Measurements from ENCODE around the gene IL1RL2. TPM values are rescaled to one million over a fixed set of nuclear protein-coding genes. Genes with fewer than 3 reads are reported as not detected.

Gene IL1RL2
- polyA plus RNA-seq, 12 donors, result 0.07 to 2.2 (median 0.32) TPM; not detected in 2

DNA sequence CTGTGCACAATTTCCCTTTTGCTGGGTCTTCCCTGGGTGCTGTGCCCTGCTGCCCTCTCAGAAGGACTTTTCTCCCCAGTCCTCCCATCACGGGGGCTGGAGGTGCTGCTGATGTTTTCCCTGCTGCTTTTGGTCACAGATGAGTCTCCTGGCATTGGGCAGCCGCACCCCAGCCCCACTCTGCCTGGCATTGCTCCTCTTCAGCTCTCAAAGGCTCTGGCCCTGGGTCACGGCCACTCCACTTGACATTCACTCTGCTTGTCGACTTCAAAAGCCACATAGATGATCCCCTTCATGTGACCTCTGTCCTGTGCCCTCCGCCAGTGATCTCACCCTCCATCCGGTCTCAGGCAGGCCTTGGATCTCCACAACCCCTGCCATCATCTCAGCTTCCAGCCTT lies 81.0 kb downstream of the IL1RL2 start:
- DNase-seq, result no peak

DNA sequence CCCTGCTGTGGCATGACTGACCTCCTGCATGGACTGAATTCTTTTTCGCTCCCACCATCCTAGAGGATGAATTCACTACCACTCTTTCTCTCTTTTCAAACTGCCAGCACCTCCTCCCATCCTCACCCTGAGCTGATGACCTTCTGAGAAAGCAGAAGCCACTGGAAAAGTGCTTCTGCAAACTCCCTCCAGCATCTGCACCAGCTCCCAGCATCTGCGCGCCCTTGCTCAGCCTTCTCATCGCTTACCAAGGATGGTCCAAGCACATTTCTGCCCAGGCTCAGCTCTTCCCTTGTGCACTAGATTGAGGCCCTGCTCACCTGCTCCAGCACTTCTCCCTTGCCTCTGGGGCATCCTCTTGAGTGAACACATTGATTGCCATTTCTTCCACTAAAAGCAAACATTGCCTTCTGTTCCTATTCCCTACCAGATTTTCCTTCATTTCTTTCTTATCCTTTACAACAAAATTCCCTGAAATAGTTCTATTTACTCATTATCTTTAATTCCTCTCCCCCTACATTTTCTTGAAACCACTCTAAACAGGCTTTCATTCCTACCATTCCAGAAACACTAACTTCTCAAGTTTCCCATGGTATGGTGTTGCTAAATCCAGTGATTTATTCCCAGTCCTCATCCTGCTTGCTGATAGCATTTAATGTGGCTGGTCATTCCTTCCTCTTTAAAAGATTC lies 81.8 kb downstream of the IL1RL2 start:
- no peak for DNase-seq

DNA sequence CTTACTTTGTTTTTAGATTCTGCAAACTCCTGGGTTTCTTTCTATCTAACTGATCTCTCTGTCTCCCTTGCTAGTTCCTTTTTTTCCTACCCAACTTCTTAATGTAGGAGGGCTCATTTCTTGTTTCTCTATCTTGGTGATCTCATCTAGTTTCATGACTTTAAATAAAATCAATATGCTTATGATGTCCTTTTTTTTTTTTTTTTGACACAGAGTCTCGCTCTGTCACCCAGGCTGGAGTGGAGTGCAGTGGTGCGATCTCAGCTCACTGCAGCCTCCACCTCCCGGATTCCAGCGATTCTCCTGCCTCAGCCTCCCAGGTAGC lies 82.3 kb downstream of the IL1RL2 start:
- no peak for DNase-seq

DNA sequence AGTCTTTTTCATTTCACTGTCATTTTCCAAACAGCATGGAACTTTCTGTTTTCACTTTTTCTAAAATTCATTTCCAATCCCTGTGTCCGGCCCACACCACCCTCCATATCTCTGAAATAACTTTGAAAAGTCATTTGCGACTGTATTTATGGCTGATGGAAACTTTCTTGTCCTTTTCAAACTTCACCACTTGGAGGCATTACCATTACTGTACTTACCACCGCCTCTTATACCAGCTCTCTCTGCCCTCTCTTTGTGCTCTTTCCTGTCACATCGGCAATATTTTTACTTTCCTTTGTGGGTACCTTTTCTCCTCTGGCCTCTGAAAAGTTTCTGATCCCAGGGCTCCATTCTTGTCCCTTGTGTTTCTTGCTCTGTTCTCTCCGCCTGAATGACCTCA lies 85.0 kb downstream of the IL1RL2 start:
- no peak for DNase-seq

DNA sequence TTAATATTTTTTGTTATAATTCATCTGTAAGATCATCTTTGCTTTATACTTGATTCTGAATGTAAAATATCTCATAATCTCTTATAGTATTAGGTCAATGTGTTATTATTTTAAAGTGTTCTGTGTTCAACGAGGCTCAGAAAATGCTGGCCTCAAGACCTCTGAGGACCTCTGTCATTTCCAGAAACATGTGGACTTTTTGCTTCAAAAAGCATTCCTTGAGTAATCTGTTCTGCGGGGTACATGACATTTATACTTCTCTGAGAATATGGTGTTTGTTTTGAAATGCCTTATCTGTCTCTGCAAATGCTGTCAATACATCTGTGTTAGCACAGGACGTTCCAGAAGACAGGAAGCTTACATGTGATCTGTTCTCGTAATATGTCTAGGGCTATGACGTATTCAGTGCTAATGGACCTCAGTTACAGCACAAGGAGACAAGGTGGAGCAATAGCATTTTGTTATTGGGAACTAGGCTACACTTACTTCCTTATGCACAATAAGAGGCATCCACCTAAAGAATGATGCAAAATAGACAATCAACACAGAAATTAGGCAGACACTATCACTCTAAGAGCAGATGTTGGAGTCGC lies 86.9 kb downstream of the IL1RL2 start:
- no peak for DNase-seq

DNA sequence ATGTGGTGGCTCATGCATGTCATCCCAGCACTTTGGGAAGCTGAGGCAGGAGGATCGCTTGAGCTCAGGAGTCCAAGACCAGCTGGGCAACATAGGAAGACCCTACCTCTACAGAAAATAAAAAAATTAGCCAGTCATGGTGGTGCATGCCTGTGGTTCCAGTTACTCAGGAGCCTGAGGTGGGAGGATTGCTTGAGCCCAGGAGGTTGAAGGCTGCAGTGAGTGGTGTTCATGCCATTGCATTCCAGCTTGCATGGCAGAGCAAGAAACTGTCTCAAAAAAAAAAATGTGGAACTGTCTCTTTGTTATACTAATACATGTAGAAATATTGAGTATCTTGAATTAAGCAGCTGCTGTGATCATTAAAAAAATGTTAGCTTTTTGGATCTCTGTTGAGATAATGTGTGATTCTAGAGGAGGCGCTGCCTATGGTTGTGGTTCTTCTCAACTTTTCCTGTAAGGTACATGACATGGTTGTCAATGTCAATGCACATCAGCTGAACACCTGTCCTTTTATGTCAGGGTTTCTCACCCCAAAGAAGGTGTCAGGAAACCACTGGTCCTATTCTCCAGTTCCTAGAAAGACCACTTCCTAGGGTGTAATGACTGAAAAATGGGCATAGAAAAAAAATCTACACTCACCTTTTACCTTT lies 89.9 kb downstream of the IL1RL2 start:
- no peak for DNase-seq

DNA sequence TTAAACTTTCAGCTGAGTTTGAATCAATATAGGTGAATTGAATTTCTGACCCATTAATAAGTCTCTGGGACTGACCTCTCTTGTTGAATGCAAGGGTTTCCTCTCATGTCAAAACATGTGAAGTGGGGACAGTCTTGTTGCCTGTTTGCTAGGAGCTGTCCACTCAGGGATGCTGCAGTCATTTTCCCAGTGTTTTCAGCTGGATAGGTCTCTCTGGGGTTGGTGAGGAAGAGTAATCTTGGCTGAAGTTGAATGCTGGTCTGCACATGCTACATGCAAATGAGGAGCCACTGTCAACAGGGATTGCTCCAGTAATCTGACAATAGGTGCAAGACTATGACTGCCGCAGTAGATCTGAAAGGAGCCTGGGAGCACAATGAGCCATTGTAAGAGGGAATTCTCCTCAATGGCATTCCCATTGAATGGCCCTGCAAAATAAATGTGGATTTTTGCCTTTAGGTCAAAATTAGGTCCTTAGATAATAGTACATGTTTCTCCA lies 90.4 kb downstream of the IL1RL2 start:
- DNase-seq, result no peak

DNA sequence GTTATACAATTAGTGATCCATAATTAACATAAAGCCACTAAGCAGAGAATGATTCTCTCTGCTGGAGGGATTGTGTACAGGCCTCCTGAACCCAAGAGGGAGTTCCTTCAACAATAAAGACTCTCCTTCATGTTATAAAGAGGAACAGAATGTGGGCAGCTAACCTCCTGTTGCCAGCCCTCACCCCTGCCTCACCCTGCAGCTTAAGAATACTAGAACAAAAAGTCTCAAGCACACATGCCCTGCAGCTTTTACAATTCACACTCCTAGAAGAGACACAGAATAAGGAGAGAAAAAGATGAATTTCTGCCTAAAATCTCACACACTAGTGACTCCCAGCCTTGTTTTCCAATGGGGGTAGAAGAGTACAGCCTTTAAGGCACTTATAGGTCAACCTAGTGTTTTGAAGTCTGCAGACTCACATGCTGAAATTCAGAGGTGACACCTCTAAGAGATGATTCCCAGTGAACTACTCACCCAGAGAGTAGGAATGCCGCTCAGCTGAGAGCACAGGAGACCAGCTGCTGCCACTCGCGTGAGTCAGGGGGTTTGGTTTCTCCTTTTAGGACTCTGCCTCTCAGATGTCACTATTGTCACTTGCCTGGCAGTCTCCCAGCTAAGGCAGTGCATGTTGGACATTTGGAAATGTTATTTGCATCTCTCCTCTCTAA lies 92.0 kb downstream of the IL1RL2 start:
- DNase-seq, result no peak

DNA sequence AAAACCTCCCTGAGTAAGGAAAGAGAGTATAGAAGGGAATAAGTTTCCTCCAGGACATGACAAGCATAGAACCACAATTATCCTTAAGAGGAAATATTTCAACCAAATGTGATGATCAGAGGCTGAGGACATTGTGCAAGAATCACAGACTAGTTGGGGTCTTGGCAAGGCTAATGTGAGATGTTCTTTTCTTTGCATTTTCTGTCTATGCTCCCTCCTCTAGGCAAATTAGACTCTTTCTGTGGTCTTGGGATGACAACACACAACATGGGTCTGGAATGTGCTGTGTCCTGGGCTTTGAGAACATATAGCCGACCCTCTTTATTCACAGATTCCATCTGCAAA lies 92.5 kb downstream of the IL1RL2 start:
- no peak for DNase-seq

DNA sequence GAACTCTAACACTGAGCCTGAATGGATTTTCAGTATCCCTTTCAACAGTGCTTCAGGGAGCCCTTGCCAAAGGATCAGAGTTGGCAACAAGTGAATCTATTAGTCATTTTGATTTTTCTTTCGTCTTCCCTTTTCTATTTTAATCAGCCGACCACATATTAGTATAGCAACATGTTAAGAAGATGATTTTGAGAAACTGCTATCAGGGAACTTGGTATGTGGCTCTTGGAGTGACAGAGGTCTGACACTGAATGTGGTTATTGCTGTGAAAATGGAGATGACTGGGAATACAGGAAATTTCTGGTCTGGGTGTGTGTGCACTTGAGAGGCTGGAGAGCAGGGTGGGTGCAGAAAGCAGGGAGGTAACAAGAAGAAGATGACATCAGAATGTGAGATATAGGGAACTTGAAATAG lies 95.9 kb downstream of the IL1RL2 start:
- no peak for DNase-seq

DNA sequence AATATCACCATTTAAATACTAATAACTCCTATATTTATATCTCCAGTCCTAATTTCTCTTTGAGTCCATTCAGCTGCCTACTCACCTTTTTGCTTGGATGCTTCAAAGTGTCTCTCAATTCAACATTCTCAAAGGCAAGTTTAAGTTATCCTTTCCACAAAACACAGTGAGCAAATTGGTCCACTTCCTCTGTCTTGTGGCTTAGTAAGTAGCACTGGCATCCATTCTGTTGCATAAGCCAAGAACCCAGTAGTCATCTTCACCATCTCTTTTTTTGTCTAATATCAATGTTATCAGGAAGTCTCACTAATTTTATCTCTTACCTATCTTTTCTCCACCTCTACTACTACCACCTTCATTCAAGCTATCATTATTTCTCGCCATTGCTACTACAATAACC lies 97.2 kb downstream of the IL1RL2 start:
- no peak for DNase-seq

DNA sequence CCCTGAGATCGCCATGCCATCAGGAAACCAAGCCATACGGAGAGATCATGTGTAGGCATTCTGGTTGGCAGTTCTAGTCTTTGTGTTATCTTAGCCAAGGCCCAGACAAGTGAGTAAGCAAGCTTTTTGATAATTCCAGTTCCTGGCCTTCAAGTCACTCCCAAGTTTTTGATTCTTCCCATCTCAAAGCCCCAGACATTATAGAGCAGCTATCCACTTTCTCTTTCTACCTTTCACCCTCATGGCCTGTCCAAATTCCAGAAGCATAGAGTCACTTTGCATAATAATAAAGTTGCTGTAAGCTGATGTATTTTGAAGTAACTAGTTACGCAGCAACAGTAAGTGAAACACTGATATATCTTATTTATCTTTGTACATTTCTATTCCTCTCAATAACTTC lies 97.8 kb downstream of the IL1RL2 start:
- DNase-seq, result no peak

DNA sequence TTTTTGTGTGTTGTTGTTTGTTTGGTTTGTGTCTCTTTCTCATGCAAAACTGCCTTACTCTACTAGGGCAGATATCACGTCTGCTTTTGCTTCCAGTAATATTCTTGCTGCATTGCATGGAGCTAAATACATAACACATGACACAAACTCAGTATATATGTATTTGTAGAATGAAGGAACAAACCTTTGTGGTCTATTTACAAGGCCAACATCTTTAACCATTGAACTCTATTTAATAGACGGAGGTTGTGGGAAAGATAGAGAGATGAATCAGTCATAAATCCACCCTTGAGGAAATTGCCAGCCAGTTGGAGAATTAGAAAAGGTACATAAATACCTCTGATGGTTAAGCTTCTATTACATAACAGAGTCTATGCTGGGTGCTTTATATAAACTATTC lies 98.5 kb downstream of the IL1RL2 start:
- DNase-seq, result no peak

DNA sequence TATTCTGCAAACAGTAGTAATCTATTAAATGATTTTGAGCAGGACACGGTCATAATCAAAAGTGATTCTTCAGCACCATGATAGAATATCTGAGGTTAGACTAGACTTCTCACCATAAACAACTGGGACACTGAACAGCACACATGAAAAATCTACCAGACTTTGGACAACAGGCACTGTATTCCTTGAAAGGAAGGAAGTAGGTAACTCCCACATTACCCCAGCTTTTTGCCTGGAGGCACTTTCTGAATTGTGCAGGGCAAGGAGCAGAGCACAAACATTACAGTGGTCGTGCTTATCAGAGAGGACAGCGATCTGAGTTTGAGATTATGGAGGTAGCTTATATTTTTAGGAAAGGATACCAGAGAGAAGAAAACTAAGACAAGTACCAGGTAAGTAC lies 99.2 kb downstream of the IL1RL2 start:
- no peak for DNase-seq

DNA sequence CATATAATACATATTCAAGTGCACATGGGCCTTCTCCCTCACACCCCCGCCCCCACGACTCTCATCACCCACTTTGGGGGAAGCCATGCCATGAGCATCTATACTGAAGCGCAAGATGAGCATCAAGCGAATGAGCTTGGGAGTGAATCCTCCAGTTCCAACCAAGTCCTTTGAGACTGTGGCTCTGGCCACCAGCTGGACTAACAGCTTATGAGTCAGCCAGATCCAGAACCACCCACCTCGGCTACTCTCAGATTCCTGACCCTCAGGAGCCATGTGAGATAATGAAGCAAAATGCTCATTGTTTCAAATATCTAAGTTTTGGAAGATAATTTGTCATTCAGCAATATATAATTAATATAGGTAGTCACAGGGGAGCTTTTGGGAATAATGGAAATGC lies 102.3 kb downstream of the IL1RL2 start:
- DNase-seq, result no peak

Other genes with a start within 250 kb of the IL1RL2 start
- 1 to 10 TPM in 1 of 12 donors, under 1 TPM in 3, not detected in 8; 0.28 to 2.0 (median 0.54) TPM for gene IL1R2, start 195.1 kb upstream of the IL1RL2 start, polyA plus RNA-seq (ENCODE audit: insufficient read length in 12 of 12)
- gene IL1R1, start 44.3 kb upstream of the IL1RL2 start, polyA plus RNA-seq (ENCODE audit: insufficient read length in 12 of 12), result 10 to 100 TPM in 9 of 12 donors, 1 to 10 TPM in 2, not detected in 1; 9.1 to 28.1 (median 11.7) TPM
- 1 to 10 TPM in 1 of 12 donors, under 1 TPM in 9, not detected in 2; 0.11 to 1.9 (median 0.33) TPM for gene IL1RL1, start 124.5 kb downstream of the IL1RL2 start, polyA plus RNA-seq (ENCODE audit: insufficient read length in 12 of 12)
- 1 to 10 TPM in 3 of 12 donors, under 1 TPM in 7, not detected in 2; 0.32 to 7.2 (median 0.86) TPM for gene IL18R1, start 168.8 kb downstream of the IL1RL2 start, polyA plus RNA-seq (ENCODE audit: insufficient read length in 12 of 12)
- under 1 TPM in 10 of 12 donors, not detected in 2; 0.08 to 0.91 (median 0.33) TPM for gene IL18RAP, start 236.1 kb downstream of the IL1RL2 start, polyA plus RNA-seq (ENCODE audit: insufficient read length in 12 of 12)